Heart left ventricle (tissue), 16 donors: ENCODE measurements around the gene MAP3K20. TPM values are rescaled to one million over a fixed set of nuclear protein-coding genes. Genes with fewer than 3 reads are reported as not detected.

Experiments
- ATAC-seq, 4 donors: fragments of 200-7000 bp; cut with Tn5 transposase; one replicate each; pipeline ENCODE4 v1.9.1; 2020 to 2022; ENCODE audit warnings: moderate library complexity in 4 of 4, mild to moderate bottlenecking in 3 of 4, moderate number of reproducible peaks in 1 of 4
- DNase-seq, 5 donors: peaks; one replicate each; pipeline ENCODE4 v3.0.0-alpha.2; 2020
- H3K27ac ChIP-seq, 12 donors: fragments of 200-600 bp; sonication (generic) in 4 of 12; one replicate each; pipeline versions ENCODE4 v1.5.0 to v1.8.0; 2016 to 2022; ENCODE audit warnings: mild to moderate bottlenecking in 2 of 12
- H3K27me3 ChIP-seq, 9 donors: fragments of 200-600 bp; sonication (generic) in 2 of 9; one replicate each; pipeline versions ENCODE4 v1.5.1 to v1.8.0; 2016 to 2022; ENCODE audit warnings: mild to moderate bottlenecking in 3 of 9
- H3K36me3 ChIP-seq, 9 donors: fragments of 200-600 bp; sonication (generic) in 2 of 9; one replicate each; pipeline versions ENCODE4 v1.5.0 to v1.8.0; 2018 to 2022; ENCODE audit warnings: mild to moderate bottlenecking in 2 of 9
- H3K4me1 ChIP-seq, 12 donors: fragments of 200-600 bp; sonication (generic) in 4 of 12; one replicate each; pipeline versions ENCODE4 v1.5.0 to v1.8.0; 2016 to 2022; ENCODE audit warnings: mild to moderate bottlenecking in 3 of 12
- H3K4me3 ChIP-seq, 12 donors: fragments of 200-600 bp; sonication (generic) in 4 of 12; one replicate each; pipeline versions ENCODE4 v1.5.0 to v1.8.0; 2017 to 2022; ENCODE audit warnings: mild to moderate bottlenecking in 9 of 12, moderate library complexity in 4 of 12
- H3K9me3 ChIP-seq, 12 donors: fragments of 200-600 bp; sonication (generic) in 4 of 12; one replicate each; pipeline versions ENCODE4 v1.5.0 to v1.8.0; 2016 to 2022; ENCODE audit warnings: mild to moderate bottlenecking in 1 of 12
- POLR2A ChIP-seq, 2 donors: fragments of 450-650 bp; IDR thresholded peaks; one replicate each; pipeline ENCODE4 v1.6.1; 2017; ENCODE audit warnings: antibody characterized with exemption in 2 of 2, mild to moderate bottlenecking in 2 of 2, moderate library complexity in 2 of 2
- WGBS, 4 donors: extraction: QIAGEN DNeasy Blood & Tissue Kit in 2 of 4; methylation state at CpG; one replicate each; pipeline versions ENCODE4 v1.1.5 to v1.1.7; 2013 to 2018; 5-methylcytosine and 5-hydroxymethylcytosine counted together
- intact Hi-C, 10 donors: fragments of 100-400 bp; cut with DNase I; formaldehyde crosslinking; loops; one replicate each; pipeline versions ENCODE4 v1.11.1 to v1.14.2; 2022
- polyA plus RNA-seq, 2 donors: library from polyadenylated mRNA; stranded (reverse); fragments of 200-250 nt; gene quantifications; one replicate each; pipeline ENCODE4 v1.2.3, GENCODE V29; 2013
- total RNA-seq, 9 donors: library from RNA; depleted of rRNA in 2 of 9; stranded (reverse); fragments of >200 nt in 2 of 9; fragmentation: NEBNext Ultra II Directional in 3 of 9; extraction: Animal tissue kit (Norgen Biotek cat#: 25700) in 3 of 9; gene quantifications; one replicate each; pipeline versions ENCODE4 v1.1.0 to v1.2.4, GENCODE V29; 2016 to 2023
- TF ChIP-seq, protein P1 (sequence below), 12 donors: fragments of 200-600 bp; sonication (generic) in 4 of 12; IDR thresholded peaks; one replicate each; pipeline versions ENCODE4 v1.5.0 to v1.8.0; 2018 to 2022; ENCODE audit warnings: antibody characterized with exemption in 12 of 12, mild to moderate bottlenecking in 5 of 12
- donor health status: ischemic (EF 13 %, LVEDD 7.1; RV severe dilation, severe dysfunction).
- donor health status: healthy with polysubstance abuse.
- donor health status: DM: no; HTN: yes; CAD: no.
- donor health status: DM: no; HTN: no; CAD: no.
- donor health status: ischemic (EF 25% LVEDD 6.9; RV normal size, moderate dysfunction).
- donor health status: ischemic (EF 25% LVEDD 5.7; RV mildly dilated, moderate dysfunction).
- donor health status: healthy.
- donor health status: DM: yes; HTN: yes; CAD: no.
- donor health status: ischemic (EF 35%, LVEDD 5.7; RV mildly dilated, moderate dysfunction).
- donor health status: nonischemic (EF 11% LVEDD 7.7; RV severe dilation, severe dysfunction).
- donor health status: DM: yes; HTN: yes; CAD: no.
- donor health status: PGD.
- donor health status: ischemic (EF 29% LVEDD 5.4; RV normal size, mild dysfunction).
- donor health status: nonischemic (EF 23%, LVEDD 6.1; RV moderate dilation, normal function).

MAP3K20 gene
- total and polyA plus RNA-seq, 11 donors, result 98.6 to 487 (median 355) TPM

DNA sequence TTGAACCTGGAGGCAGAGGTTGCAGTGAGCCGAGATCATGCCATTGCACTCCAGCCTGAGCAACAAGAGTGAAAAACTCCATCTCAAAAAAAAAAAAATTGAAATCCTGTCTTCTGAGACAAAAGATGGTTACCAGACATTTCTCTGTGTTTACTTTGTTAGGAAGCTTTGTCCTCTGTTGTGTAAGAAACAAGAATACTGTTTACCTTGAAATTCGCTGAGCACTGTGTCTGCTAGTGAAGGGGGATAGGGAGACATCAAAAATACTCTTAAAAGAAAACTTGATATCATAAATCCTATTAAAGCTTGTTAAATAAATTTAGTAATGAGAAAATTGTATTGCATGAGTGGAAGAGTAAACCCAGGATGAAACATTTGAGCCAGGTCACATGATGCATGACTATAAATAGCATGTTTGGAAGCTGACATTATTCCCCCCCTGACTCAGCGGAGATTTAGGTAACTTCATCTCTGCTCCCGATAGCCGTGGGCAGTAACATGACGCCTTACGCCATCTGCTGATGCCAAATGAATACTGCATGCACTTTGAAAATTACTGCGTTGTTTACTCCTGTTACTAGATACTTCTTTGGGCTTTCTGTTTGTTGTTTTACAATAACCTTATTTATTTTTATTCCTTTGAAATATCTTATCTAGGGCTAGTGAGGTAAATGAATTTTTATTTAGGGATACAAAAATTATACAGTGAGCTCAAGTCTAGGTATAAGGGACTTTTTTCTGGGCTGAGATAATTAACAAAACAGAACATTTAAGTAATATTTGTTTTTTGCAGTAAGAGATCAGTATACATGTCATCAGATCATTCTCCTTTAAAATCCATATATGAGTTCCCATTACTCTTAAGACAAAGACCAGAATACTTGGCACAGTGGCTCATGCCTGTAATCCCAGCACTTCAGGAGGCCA lies 134.9 kb downstream of the MAP3K20 start:
- 17 to 21% (median 19%) methylated on average over 8 of the region's 8 CpGs for WGBS, 4 donors
- ATAC-seq (peak; percentile 86 to 92 (median 91)), DNase-seq (peak in 4 of 5 donors; percentile 68 to 83 (median 74))
- H3K9me3 ChIP-seq, result no peaks in the 10 kb centered on the region
- TF ChIP-seq POLR2A (IDR thresholded peaks at IDR 0.05), result no peak
- TF ChIP-seq, protein P1, sequence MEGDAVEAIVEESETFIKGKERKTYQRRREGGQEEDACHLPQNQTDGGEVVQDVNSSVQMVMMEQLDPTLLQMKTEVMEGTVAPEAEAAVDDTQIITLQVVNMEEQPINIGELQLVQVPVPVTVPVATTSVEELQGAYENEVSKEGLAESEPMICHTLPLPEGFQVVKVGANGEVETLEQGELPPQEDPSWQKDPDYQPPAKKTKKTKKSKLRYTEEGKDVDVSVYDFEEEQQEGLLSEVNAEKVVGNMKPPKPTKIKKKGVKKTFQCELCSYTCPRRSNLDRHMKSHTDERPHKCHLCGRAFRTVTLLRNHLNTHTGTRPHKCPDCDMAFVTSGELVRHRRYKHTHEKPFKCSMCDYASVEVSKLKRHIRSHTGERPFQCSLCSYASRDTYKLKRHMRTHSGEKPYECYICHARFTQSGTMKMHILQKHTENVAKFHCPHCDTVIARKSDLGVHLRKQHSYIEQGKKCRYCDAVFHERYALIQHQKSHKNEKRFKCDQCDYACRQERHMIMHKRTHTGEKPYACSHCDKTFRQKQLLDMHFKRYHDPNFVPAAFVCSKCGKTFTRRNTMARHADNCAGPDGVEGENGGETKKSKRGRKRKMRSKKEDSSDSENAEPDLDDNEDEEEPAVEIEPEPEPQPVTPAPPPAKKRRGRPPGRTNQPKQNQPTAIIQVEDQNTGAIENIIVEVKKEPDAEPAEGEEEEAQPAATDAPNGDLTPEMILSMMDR (IDR thresholded peaks at IDR 0.05), result peak; percentile 77 to 96 (median 92)
- H3K36me3 ChIP-seq, result peaks cover 0 to 23% (median 7%) of the 10 kb centered on the region in 9 donors
- H3K27me3 ChIP-seq, result no peaks in the 10 kb centered on the region
- H3K4me1 ChIP-seq, result peaks cover 0 to 61% (median 22%) of the 10 kb centered on the region in 12 donors
- intact Hi-C loops, result loop anchor here (1.0 to 10.0 kb wide), 12 partner anchors 118 to 1134 kb away; partner anchors contain the start of gene MAP3K20 (in 6 of the 10)
- H3K4me3 ChIP-seq, result no peak overlapping the region
- H3K27ac ChIP-seq, result peak overlapping the region in 11 of 12 donors; percentile 8 to 85 (median 69)

DNA sequence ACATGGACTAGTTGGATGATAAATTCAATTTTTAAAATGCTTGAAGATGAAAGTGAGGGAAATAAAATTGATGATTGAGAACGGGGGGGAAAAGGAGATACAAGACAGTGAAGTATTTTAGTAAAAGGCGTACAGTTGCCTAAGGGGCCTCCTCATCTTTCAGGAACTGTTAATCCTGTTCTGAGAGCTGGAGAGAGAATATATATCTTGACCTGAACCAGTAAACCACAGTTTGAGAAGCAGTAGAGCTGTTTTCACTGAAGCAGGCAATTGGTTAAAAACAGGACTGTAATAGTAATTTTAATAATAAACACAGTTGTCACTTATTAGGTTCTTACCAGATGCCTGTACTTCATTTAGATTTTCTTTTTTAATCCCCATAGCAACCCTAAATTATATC lies 137.5 kb downstream of the MAP3K20 start:
- H3K27ac ChIP-seq, result peak overlapping the region in 9 of 12 donors; percentile 0 to 79 (median 33)
- intact Hi-C loops, result loop anchor here (5.0 to 10.0 kb wide), 8 partner anchors 121 to 1132 kb away; partner anchors contain the start of gene MAP3K20 (in 5 of the 10)
- H3K27me3 ChIP-seq, result no peaks in the 10 kb centered on the region
- ATAC-seq (no peak), DNase-seq (no peak)
- no peaks in the 10 kb centered on the region for H3K9me3 ChIP-seq
- no peak overlapping the region for H3K4me3 ChIP-seq
- TF ChIP-seq, protein P1 (IDR thresholded peaks at IDR 0.05), result no peak
- TF ChIP-seq POLR2A (IDR thresholded peaks at IDR 0.05), result no peak
- peaks cover 0 to 23% (median 7%) of the 10 kb centered on the region in 9 donors for H3K36me3 ChIP-seq
- WGBS, 4 donors, result 88 to 92% (median 90%) methylated on average over 2 of the region's 2 CpGs
- peaks cover 0 to 46% (median 16%) of the 10 kb centered on the region in 12 donors for H3K4me1 ChIP-seq

DNA sequence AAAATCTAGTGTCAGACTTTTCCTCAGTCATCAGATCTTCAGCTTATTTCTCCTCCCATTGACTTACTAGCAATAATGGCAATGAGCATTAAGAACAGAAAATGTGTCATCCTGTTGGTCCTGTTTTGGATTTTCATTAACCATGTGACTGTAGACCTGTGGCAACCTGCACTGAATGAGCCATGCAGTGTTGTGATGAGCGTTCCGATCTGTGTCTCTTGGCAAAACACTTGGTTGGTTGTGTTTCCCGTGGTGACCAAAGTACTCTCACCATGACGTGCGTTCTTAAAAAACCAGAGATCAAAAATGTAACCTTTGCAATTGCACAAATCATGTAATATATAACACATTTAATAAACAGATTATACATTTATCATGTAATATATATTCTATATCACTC lies 138.6 kb downstream of the MAP3K20 start:
- TF ChIP-seq, protein P1 (IDR thresholded peaks at IDR 0.05), result no peak
- TF ChIP-seq POLR2A (IDR thresholded peaks at IDR 0.05), result no peak
- peaks cover 0 to 50% (median 26%) of the 10 kb centered on the region in 12 donors for H3K4me1 ChIP-seq
- no peaks in the 10 kb centered on the region for H3K9me3 ChIP-seq
- WGBS, 4 donors, result 42 to 61% (median 52%) methylated on average over 5 of the region's 5 CpGs
- peaks cover 0 to 23% (median 7%) of the 10 kb centered on the region in 9 donors for H3K36me3 ChIP-seq
- no peak overlapping the region for H3K4me3 ChIP-seq
- no peaks in the 10 kb centered on the region for H3K27me3 ChIP-seq
- DNase-seq (no peak), ATAC-seq (peak; percentile 37 to 61 (median 46))
- intact Hi-C loops, result loop anchor here (5.0 to 10.0 kb wide), 8 partner anchors 122 to 1131 kb away; partner anchors contain the start of gene MAP3K20 (in 5 of the 10)
- H3K27ac ChIP-seq, result peak overlapping the region in 8 of 12 donors; percentile 0 to 79 (median 32)

DNA sequence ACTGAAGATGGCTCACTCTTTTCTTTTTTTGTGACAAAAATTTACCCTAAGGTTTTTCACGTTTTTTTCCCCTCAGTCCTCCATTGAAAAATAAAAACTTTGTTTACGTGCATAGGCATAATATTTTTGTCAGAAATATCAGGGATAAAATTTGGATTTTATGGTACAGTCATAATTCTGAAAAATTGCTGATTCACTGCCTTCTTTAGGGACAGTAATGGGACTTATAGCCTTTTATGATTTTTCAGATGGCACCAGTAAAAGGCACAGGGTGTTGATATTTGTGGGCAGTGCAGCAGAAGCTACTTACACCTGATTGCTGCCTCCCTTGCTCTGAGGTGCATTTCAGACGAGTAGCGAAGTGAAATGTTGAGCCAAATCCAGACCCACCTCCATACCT lies 139.7 kb downstream of the MAP3K20 start:
- DNase-seq (no peak), ATAC-seq (no peak)
- Histone ChIP-seq H3K27me3 (no peaks in the 10 kb centered on the region), H3K27ac (peak overlapping the region in 6 of 12 donors; percentile 20 to 79 (median 42)), H3K36me3 (peaks cover 0 to 16% (median 4%) of the 10 kb centered on the region in 9 donors), H3K9me3 (no peaks in the 10 kb centered on the region), H3K4me1 (peaks cover 0 to 47% (median 23%) of the 10 kb centered on the region in 12 donors), H3K4me3 (no peak overlapping the region)
- WGBS, 4 donors, result 93 to 95% (median 94%) methylated on average over 4 of the region's 4 CpGs
- intact Hi-C loops, result loop anchor here in 4 of 10 donors (10.0 kb wide), 3 partner anchors 411 to 1129 kb away; no protein-coding TSS in a partner anchor
- TF ChIP-seq, protein P1 (IDR thresholded peaks at IDR 0.05), result no peak
- TF ChIP-seq POLR2A (IDR thresholded peaks at IDR 0.05), result no peak
